HFF-Myc (cell line): ENCODE measurements around the gene BICDL1.

ENCODE experiments used
- DNase-seq: peaks from one replicate; pipeline ENCODE4 v3.0.0-alpha.2; 2011; ENCODE audit warnings: low read depth; ENCODE audit errors: extremely low read depth
- H3K4me3 ChIP-seq: replicated peaks from 2 replicates; pipeline ENCODE4 v1.5.1; 2011; ENCODE audit warnings: low read depth, mild to moderate bottlenecking, control low read depth, low read length
- TF ChIP-seq, protein P1 (sequence below): IDR thresholded peaks from 2 replicates; pipeline ENCODE4 v1.5.1; 2012; ENCODE audit warnings: mild to moderate bottlenecking, low read depth, low read length, control low read depth; ENCODE audit errors: missing control alignments

BICDL1 gene

DNA sequence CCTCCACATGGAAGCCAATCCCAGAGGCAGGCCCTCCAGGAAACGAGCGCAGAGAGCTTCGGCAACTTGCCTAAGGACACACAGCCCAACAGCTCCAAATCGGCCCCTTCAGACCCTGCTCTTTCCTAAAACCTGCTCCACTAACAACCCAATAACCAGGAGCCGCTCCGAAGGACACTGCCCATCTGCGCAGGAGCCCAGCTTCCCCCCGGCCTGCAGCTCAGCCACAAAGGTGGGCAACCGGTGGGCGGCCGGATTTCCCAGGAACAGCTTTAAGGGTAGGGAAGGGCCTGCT is 114.0 kb downstream of the BICDL1 start:
- TF ChIP-seq, protein P1, sequence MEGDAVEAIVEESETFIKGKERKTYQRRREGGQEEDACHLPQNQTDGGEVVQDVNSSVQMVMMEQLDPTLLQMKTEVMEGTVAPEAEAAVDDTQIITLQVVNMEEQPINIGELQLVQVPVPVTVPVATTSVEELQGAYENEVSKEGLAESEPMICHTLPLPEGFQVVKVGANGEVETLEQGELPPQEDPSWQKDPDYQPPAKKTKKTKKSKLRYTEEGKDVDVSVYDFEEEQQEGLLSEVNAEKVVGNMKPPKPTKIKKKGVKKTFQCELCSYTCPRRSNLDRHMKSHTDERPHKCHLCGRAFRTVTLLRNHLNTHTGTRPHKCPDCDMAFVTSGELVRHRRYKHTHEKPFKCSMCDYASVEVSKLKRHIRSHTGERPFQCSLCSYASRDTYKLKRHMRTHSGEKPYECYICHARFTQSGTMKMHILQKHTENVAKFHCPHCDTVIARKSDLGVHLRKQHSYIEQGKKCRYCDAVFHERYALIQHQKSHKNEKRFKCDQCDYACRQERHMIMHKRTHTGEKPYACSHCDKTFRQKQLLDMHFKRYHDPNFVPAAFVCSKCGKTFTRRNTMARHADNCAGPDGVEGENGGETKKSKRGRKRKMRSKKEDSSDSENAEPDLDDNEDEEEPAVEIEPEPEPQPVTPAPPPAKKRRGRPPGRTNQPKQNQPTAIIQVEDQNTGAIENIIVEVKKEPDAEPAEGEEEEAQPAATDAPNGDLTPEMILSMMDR: no peak
- no peak for DNase-seq

DNA sequence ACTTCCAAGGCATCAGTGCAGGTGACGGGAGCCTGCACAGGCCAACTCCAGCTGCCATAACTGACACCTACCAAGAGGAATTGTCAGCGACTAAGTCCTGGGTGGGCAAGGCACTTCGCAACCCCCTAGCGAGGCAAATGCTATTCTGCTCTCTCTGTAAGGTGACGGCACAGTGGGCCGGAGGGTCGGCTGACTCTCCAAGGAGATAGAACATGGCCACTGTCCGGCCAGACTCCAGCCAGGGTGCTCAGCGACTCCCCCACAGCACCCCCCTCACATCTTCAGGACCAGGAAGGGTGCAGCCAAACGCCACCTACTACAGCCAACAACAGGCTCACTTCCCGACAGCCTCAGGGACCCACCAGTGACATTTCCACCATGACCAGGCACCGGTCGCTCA is 114.3 kb downstream of the BICDL1 start:
- no peak overlapping the region for H3K4me3 ChIP-seq
- no peak for DNase-seq
- TF ChIP-seq, protein P1: no peak

More for the DNA sequence above, 114.0 kb downstream of the BICDL1 start:
- H3K4me3 ChIP-seq: no peak overlapping the region

- TF ChIP-seq, protein P1: no peak
- no peak for DNase-seq
- H3K4me3 ChIP-seq: no peak overlapping the region
Measured at GRCh38 chr12:120106151-120106550, 117.1 kb downstream of the BICDL1 start.

GRCh38 chr12:120109570-120110267 is 120.7 kb downstream of the BICDL1 start:
- TF ChIP-seq, protein P1: no peak
- H3K4me3 ChIP-seq: no peak overlapping the region
- DNase-seq: no peak

DNA sequence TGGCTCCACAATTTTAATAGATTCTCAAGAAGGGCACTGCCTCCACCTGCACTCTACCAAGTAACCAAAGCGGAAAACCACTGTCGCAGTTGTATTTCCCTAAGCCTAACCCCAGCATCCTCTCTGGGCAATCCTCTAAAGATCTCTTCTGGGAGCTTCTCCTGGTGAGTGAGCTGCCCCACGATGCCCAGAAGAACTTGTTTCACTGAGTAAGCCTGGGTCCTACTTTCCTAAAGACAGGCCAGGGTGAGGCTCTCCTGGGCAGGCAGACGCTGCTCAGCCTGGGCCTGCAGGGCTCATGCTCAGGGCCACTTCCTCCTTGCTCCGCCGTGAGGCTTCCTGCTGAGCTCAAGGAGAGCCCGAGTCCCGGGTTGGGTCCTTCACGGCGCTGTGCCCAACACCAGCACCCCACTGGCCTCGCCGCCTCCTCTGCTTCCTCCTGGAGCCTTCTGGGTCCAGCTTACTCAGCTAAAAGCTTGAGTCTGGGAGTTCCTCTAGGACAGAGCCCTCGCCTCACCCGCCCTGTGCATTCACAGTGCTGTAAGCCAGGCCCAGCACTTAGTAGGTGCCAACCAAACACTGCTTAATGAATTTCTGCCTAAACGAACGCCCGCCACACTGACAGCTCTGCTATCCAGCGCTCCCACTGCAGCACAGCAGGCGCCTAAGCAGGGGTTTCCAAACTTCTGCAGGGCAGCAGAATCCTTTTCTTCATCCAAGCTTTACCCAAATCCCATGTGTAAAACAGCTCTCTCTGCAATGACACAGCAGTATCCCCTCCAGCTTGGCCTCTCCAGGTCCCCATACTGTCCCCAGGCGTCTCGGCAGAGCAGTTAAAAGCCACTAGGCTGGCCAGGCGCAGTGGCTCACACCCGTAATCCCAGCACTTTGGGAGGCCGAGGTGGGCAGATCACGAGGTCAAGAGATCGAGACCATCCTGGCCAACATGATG is 121.8 kb downstream of the BICDL1 start:
- no peak overlapping the region for H3K4me3 ChIP-seq
- TF ChIP-seq, protein P1: no peak
- no peak for DNase-seq

- peak overlapping the region; percentile 89 for H3K4me3 ChIP-seq
- DNase-seq: no peak
- TF ChIP-seq, protein P1: no peak
Measured at GRCh38 chr12:120115066-120115465, 126.0 kb downstream of the BICDL1 start.
